Measurements from ENCODE around the gene TGFBI.

The TGFBI gene

DNA sequence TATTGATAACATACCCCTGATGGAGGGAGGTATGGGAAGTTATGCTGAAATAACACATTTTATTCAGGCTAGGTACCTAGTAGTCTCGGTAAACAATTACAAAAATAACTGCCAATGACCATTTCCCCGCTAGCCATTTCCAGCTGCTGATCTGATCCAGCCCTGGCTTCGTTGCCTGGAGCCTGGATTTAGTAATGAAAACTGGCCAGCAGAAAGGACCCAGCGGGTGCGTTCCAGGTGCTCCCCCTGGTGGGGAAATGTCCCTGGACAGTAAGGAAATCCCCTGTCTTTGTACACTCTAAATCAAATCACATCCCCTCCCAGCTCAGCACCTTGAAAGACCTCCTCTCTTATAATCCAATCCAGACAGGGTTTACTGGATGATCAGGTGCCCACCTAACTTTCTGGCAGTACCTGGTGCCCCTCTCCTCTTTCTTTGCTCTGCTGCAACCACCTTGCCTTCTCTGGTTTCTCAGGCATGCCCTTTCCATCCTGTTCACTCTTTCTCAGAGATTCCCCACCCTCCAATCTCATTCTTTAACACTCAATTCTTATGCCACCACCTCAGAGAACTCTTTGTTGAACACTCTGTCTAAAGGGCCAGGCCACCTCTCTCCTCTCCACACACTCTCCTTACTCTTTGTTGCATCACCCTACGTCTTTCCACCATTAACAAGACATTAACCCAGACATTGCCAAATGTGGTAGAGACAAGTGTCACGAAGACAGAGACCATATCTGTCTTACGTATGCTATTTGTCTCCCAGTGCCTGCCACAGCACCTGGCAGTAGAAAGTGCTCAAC, 53.8 kb downstream of the TGFBI start:
- peak; percentile 59 for DNase-seq (ENCODE audit: extremely low read depth, low read depth)
- TF ChIP-seq, protein P1, sequence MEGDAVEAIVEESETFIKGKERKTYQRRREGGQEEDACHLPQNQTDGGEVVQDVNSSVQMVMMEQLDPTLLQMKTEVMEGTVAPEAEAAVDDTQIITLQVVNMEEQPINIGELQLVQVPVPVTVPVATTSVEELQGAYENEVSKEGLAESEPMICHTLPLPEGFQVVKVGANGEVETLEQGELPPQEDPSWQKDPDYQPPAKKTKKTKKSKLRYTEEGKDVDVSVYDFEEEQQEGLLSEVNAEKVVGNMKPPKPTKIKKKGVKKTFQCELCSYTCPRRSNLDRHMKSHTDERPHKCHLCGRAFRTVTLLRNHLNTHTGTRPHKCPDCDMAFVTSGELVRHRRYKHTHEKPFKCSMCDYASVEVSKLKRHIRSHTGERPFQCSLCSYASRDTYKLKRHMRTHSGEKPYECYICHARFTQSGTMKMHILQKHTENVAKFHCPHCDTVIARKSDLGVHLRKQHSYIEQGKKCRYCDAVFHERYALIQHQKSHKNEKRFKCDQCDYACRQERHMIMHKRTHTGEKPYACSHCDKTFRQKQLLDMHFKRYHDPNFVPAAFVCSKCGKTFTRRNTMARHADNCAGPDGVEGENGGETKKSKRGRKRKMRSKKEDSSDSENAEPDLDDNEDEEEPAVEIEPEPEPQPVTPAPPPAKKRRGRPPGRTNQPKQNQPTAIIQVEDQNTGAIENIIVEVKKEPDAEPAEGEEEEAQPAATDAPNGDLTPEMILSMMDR (IDR thresholded peaks at IDR 0.05; ENCODE audit: low read depth, low read length, missing control alignments): peak; percentile 94
- no peak overlapping the region for H3K4me3 ChIP-seq (replicated peaks; ENCODE audit: low read depth, low read length)

GRCh38 chr5:136084698-136085097, 55.9 kb downstream of the TGFBI start:
- no peak overlapping the region for H3K4me3 ChIP-seq (replicated peaks; ENCODE audit: low read depth, low read length)
- no peak for DNase-seq (ENCODE audit: extremely low read depth, low read depth)
- TF ChIP-seq, protein P1 (IDR thresholded peaks at IDR 0.05; ENCODE audit: low read depth, low read length, missing control alignments): no peak

GRCh38 chr5:136086783-136087566, 58.2 kb downstream of the TGFBI start:
- TF ChIP-seq, protein P1 (IDR thresholded peaks at IDR 0.05; ENCODE audit: low read depth, low read length, missing control alignments): no peak
- H3K4me3 ChIP-seq (replicated peaks; ENCODE audit: low read depth, low read length): no peak overlapping the region
- no peak for DNase-seq (ENCODE audit: extremely low read depth, low read depth)

- no peak for DNase-seq (ENCODE audit: extremely low read depth, low read depth)
- H3K4me3 ChIP-seq (replicated peaks; ENCODE audit: low read depth, low read length): no peak overlapping the region
- TF ChIP-seq, protein P1 (IDR thresholded peaks at IDR 0.05; ENCODE audit: low read depth, low read length, missing control alignments): no peak
Measured at GRCh38 chr5:136087961-136088871, 59.4 kb downstream of the TGFBI start.

GRCh38 chr5:136089791-136090190, 61.0 kb downstream of the TGFBI start:
- no peak for DNase-seq (ENCODE audit: extremely low read depth, low read depth)
- H3K4me3 ChIP-seq (replicated peaks; ENCODE audit: low read depth, low read length): no peak overlapping the region
- TF ChIP-seq, protein P1 (IDR thresholded peaks at IDR 0.05; ENCODE audit: low read depth, low read length, missing control alignments): no peak

DNA sequence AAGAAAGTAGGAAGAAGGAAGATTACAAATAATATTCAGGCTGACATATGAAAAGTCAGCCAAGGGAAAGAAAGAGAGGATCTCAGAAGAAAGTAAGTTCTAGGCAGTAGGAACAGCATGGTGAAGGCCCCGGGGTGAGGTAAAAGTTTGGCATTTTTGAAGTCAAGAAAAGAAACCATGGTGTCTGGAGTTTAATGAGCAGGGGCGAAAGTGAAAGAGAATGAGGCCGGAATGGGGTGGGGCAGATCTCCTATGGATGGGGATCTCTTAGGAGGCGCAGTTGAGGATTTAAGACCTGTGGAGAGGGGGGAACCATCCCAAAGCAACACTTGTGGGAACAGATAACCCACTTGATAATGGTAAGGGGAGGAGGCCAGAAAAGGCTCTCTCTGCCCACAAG, 61.5 kb downstream of the TGFBI start:
- no peak overlapping the region for H3K4me3 ChIP-seq (replicated peaks; ENCODE audit: low read depth, low read length)
- TF ChIP-seq, protein P1 (IDR thresholded peaks at IDR 0.05; ENCODE audit: low read depth, low read length, missing control alignments): no peak
- DNase-seq (ENCODE audit: extremely low read depth, low read depth): no peak

All from HFF-Myc (cell line).